ENCODE results near the gene ROBO1. TPM values are rescaled to one million over a fixed set of nuclear protein-coding genes. Genes with fewer than 3 reads are reported as not detected.

Gene ROBO1
- total and polyA plus RNA-seq, 2 of the 8 experiments (the other 6 are each of a cell fraction or from before 2014, with no cell fraction given): 51.4 to 91.0 TPM

DNA sequence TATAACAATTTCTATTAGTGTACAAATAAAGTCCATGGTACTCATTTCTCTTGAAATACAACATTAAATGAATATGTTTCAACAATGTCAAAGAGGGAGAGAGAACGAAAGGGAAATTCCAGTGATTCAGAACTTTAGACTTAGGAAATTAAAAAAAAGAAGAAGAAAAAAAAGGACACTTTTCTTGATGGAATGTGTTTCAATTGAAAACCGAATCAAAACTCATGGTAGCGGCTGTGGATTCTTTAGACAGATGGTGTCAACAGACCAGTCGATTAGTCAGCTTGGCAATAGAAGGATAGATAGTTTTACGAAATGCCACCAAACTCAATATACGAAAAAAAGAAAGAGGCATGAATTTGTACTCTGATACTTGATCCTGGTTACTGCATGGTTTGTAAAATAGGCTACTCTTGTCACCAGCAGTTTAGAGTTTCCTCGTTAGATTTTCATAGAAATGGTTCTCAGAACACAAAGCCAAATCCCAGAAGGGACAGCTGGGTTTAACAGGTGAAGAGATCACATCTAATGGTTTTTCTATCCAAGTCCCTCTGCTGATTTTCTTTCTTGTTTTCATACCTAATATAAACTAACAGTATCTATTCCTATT lies 793.5 kb downstream of the ROBO1 start:
- no peak overlapping the region for H2BK120ac ChIP-seq (replicated peaks; ENCODE audit: low read depth, low read length)
- WGBS, 2 experiments (ENCODE audit: extremely low coverage in 1 of 2, insufficient coverage in 1 of 2, insufficient read length in 1 of 2, insufficient replicate concordance in 2 of 2, low coverage in 1 of 2, low lambda C conversion rate in 2 of 2, missing lambda C conversion rate in 1 of 2): 82% methylated on average over 7 of the region's 7 CpGs; no CpG with 5 or more reads in 1 of the 2 experiments
- peaks cover 3 to 15% (median 7%) of the 10 kb centered on the region in 4 experiments; a peak in 5 of 7 replicates for H3K4me1 ChIP-seq (replicated peaks in 1 of 4; ENCODE audit: control insufficient read depth in 3 of 4, insufficient read depth in 4 of 4, low read length in 3 of 4)
- H3K23me2 ChIP-seq (ENCODE audit: low read depth, low read length): no peaks in the 10 kb centered on the region
- H3K79me1 ChIP-seq (ENCODE audit: low read depth, low read length): no peaks in the 10 kb centered on the region; the same call in 1 of the 2 replicates
- H3K27me3 ChIP-seq (replicated peaks in 1 of 4; ENCODE audit: control insufficient read depth in 3 of 4, extremely low read depth in 1 of 4, insufficient read depth in 3 of 4, low read length in 3 of 4): no peaks in the 10 kb centered on the region
- no peak overlapping the region for H3K27ac ChIP-seq (ENCODE audit: low read depth, low read length)
- H3K36me3 ChIP-seq (ENCODE audit: control insufficient read depth in 2 of 4, insufficient read depth in 4 of 4, low read length in 3 of 4): no peaks in the 10 kb centered on the region
- H4K5ac ChIP-seq (ENCODE audit: insufficient read length, low read depth, low read length): no peak overlapping the region
- H4K20me1 ChIP-seq (replicated peaks in 1 of 2; ENCODE audit: control insufficient read depth in 1 of 2, insufficient read depth in 2 of 2, low read length in 2 of 2): peaks cover 1 to 5% of the 10 kb centered on the region in 2 experiments
- H3K9me3 ChIP-seq (ENCODE audit: insufficient read depth in 2 of 2, low read depth in 1 of 2, low read length in 1 of 2): no peaks in the 10 kb centered on the region
- DNase-seq (ENCODE audit: low read depth in 1 of 2, low spot score in 2 of 2): no peak
- H2BK5ac ChIP-seq (ENCODE audit: low read depth, low read length): no peak overlapping the region
- H3K14ac ChIP-seq (ENCODE audit: insufficient read length): no peak overlapping the region
- H4K91ac ChIP-seq (replicated peaks; ENCODE audit: insufficient read length, low read length): no peak overlapping the region
- H2AFZ ChIP-seq (ENCODE audit: low read length): no peak overlapping the region
- H3K4me2 ChIP-seq (ENCODE audit: insufficient read depth in 1 of 2, low read depth in 2 of 2, low read length in 2 of 2): no peak overlapping the region
- no peak overlapping the region for H4K8ac ChIP-seq (ENCODE audit: extremely low read depth, insufficient read depth, low read length)
- no peak overlapping the region for H3K9ac ChIP-seq (replicated peaks in 1 of 4; ENCODE audit: extremely low read depth in 1 of 4, low read depth in 3 of 4, low read length in 3 of 4)
- H2AK5ac ChIP-seq (ENCODE audit: low read depth, low read length): no peak overlapping the region
- CTCF ChIA-PET (ENCODE audit: partially characterized antibody): interaction anchor here (0.6 to 2.4 kb wide), 4 partner anchors 15 to 291 kb away, joined by 3 to 8 read pairs (median 3); no protein-coding TSS in a partner anchor
- no peak for TF ChIP-seq TBP (IDR thresholded peaks at IDR 0.05; ENCODE audit: low read depth, low read length)
- H3K18ac ChIP-seq (ENCODE audit: extremely low read depth, low read length): no peak overlapping the region
- H3K4ac ChIP-seq (replicated peaks; ENCODE audit: insufficient read length, low read depth, low read length): no peak overlapping the region
- H3K79me2 ChIP-seq (ENCODE audit: control insufficient read depth in 1 of 2, insufficient read depth in 2 of 2, low read length in 2 of 2): peaks cover 0 to 88% of the 10 kb centered on the region in 2 experiments; a peak in 2 of 4 replicates
- H3K4me3 ChIP-seq (ENCODE audit: extremely low read depth in 1 of 4, insufficient read depth in 2 of 4, low read depth in 3 of 4, low read length in 4 of 4): no peak overlapping the region
- FAIRE-seq: no peak
- H3K23ac ChIP-seq (ENCODE audit: insufficient read length): no peak overlapping the region
- no peak overlapping the region for H3K56ac ChIP-seq (replicated peaks; ENCODE audit: insufficient read length, low read depth, low read length)
- no peak overlapping the region for H2BK15ac ChIP-seq (ENCODE audit: low read length)
- no peak overlapping the region for H2BK20ac ChIP-seq (ENCODE audit: low read length)
- H2BK12ac ChIP-seq (ENCODE audit: low read depth, low read length): no peak overlapping the region
- POLR2A ChIA-PET (ENCODE audit: partially characterized antibody): no interaction called here
